HepG2 (cell line): ENCODE results near the gene WFDC9. TPM values are rescaled to one million over a fixed set of nuclear protein-coding genes. Genes with fewer than 3 reads are reported as not detected.
"Not testable (repeated sequence)": the region's sequence is repeated elsewhere in the genome, so short reads cannot be mapped to it uniquely, and the experiment has no call there.

Source experiments
- ATAC-seq: fragments of 200-7000 bp; cut with Tn5 transposase; 3 replicates; pipeline ENCODE4 v1.9.1; 2020; ENCODE audit warnings: mild to moderate bottlenecking, moderate library complexity
- BruUV-seq: library from RNA; stranded (reverse); fragments of 400-500 nt; replicated peaks from 2 replicates; lab custom pipeline; 2021; lab: Mats Ljungman, UMichigan
- CTCF ChIA-PET: fragments of 300-600 bp; formaldehyde crosslinking; extraction: SDS; loops from one replicate; lab custom pipeline; 2021; ENCODE audit warnings: low total read pairs, inconsistent platforms, low intra/inter-chr PET ratio; lab: Yijun Ruan, JAX
- POLR2A ChIA-PET: fragments of 350-600 bp; sonication (Branson Sonifier 250); formaldehyde crosslinking; loops from one replicate; lab custom pipeline; 2020; ENCODE audit warnings: antibody characterized with exemption, inconsistent platforms; lab: Yijun Ruan, JAX
- DNase-seq: peaks from one replicate; pipeline ENCODE4 v3.0.0-alpha.2; 2015; ENCODE audit warnings: low spot score
- FAIRE-seq: peaks from 3 replicates; lab custom pipeline; 2011; peaks lifted over from hg19 to GRCh38; lab: Jason Lieb, UNC
- H2AFZ ChIP-seq: one replicate; pipeline ENCODE4 v1.6.1; 2011; ENCODE audit warnings: low read length, inconsistent platforms
- H3K27ac ChIP-seq: fragments of 300-600 bp; 3 replicates; pipeline ENCODE4 v1.8.0; 2011; ENCODE audit warnings: mixed run types, mild to moderate bottlenecking, mixed read lengths, low read length, inconsistent platforms; ENCODE audit not compliant: insufficient read depth; ENCODE audit errors: extremely low read length
- H3K27me3 ChIP-seq, 2 experiments: fragments of 200-600 bp in 1 of 2; 2 replicates in 1 of 2; 3 replicates in 1 of 2; pipeline versions ENCODE4 v1.6.0 to v1.8.0; 2011; ENCODE audit warnings: low read length in 2 of 2, mild to moderate bottlenecking in 2 of 2, moderate library complexity in 2 of 2, inconsistent platforms in 1 of 2; ENCODE audit not compliant: insufficient read depth in 2 of 2, control insufficient read depth in 1 of 2
- H3K36me3 ChIP-seq, 2 experiments: fragments of 200-600 bp in 1 of 2; replicated peaks in 1 of 2; 2 replicates in 1 of 2; 3 replicates in 1 of 2; pipeline versions ENCODE4 v1.5.1 to v1.8.0; 2011; ENCODE audit warnings: low read length in 2 of 2, inconsistent platforms in 1 of 2; ENCODE audit not compliant: insufficient read depth in 2 of 2, control insufficient read depth in 1 of 2
- H3K4me1 ChIP-seq: 2 replicates; pipeline ENCODE4 v1.5.1; 2012; ENCODE audit warnings: low read length, inconsistent platforms; ENCODE audit not compliant: insufficient read depth
- H3K4me2 ChIP-seq: 2 replicates; pipeline ENCODE4 v1.6.0; 2011; ENCODE audit warnings: low read depth, low read length, inconsistent platforms
- H3K4me3 ChIP-seq, 3 experiments: fragments of 200-600 bp in 1 of 3; sonication (generic), shearing (Covaris generic) in 1 of 3; replicated peaks in 1 of 3; 2 replicates each; pipeline ENCODE4 v1.5.1; 2011 to 2016; ENCODE audit warnings: low read length in 3 of 3, inconsistent platforms in 2 of 3, low read depth in 2 of 3, mild to moderate bottlenecking in 2 of 3, control low read depth in 1 of 3, mixed read lengths in 1 of 3; ENCODE audit not compliant: insufficient read depth in 1 of 3
- H3K79me2 ChIP-seq: one replicate; pipeline ENCODE4 v1.6.1; 2011; ENCODE audit warnings: low read length, inconsistent platforms; ENCODE audit not compliant: insufficient read depth
- H3K9ac ChIP-seq: 2 replicates; pipeline ENCODE4 v1.6.0; 2011; ENCODE audit warnings: mild to moderate bottlenecking, low read depth, low read length, inconsistent platforms; ENCODE audit not compliant: insufficient read depth
- H3K9me3 ChIP-seq: 2 replicates; pipeline ENCODE4 v1.5.1; 2012; ENCODE audit warnings: mild to moderate bottlenecking, low read length
- H4K20me1 ChIP-seq: 2 replicates; pipeline ENCODE4 v1.6.0; 2011; ENCODE audit warnings: inconsistent platforms, mild to moderate bottlenecking, low read length, moderate library complexity; ENCODE audit not compliant: insufficient read depth
- ATF7 ChIP-seq, 2 experiments: fragments of 450-650 bp in 1 of 2; sonication (generic) in 1 of 2; formaldehyde crosslinking in 1 of 2; IDR thresholded peaks; 2 replicates each; pipeline versions ENCODE4 v1.4.0 to v1.6.1; 2016 to 2020; ENCODE audit warnings: antibody characterized with exemption in 1 of 2, mild to moderate bottlenecking in 1 of 2, missing genetic modification reagents in 1 of 2
- CREB1 ChIP-seq, 2 experiments: fragments of 450-650 bp in 1 of 2; IDR thresholded peaks; 2 replicates each; pipeline ENCODE4 v1.6.1; 2016 to 2017; ENCODE audit warnings: control low read depth in 1 of 2, mild to moderate bottlenecking in 1 of 2, missing compliant biosample characterization in 1 of 2, missing genetic modification characterization in 1 of 2
- MXD3 ChIP-seq: IDR thresholded peaks from 2 replicates; pipeline ENCODE4 v1.6.1; 2016; ENCODE audit warnings: mild to moderate bottlenecking, missing biosample characterization, missing genetic modification reagents
- SOX6 ChIP-seq, 2 experiments: fragments of 450-650 bp in 1 of 2; sonication (generic) in 1 of 2; formaldehyde crosslinking in 1 of 2; IDR thresholded peaks; 2 replicates each; pipeline versions ENCODE4 v1.4.0 to v1.6.1; 2017 to 2020; ENCODE audit warnings: antibody characterized with exemption in 1 of 2, mild to moderate bottlenecking in 1 of 2, missing genetic modification reagents in 1 of 2
- SYNCRIP ChIP-seq: fragments of 200-400 bp; formaldehyde crosslinking; IDR thresholded peaks from 2 replicates; pipeline ENCODE4 v1.6.1; 2018; ENCODE audit warnings: mild to moderate bottlenecking, low read depth, low read length; ENCODE audit not compliant: insufficient read depth
- ZNF225 ChIP-seq: sonication (generic); formaldehyde crosslinking; IDR thresholded peaks from 2 replicates; pipeline ENCODE4 v1.4.0; 2020; ENCODE audit warnings: mild to moderate bottlenecking, missing genetic modification reagents
- WGBS: methylation state at CpG from one replicate; pipeline ENCODE4 v1.1.6; 2017; ENCODE audit warnings: low lambda C conversion rate; 5-methylcytosine and 5-hydroxymethylcytosine counted together
- in situ Hi-C: cut with HindIII; loops from 2 replicates; pipeline ENCODE4 v1.10.0; 2017; ENCODE audit warnings: low pct_unique_long_range_greater_than_20kb; ENCODE audit not compliant: extremely low pct_ligation_motif_present
- intact Hi-C: fragments of 100-400 bp; cut with micrococcal nuclease; formaldehyde crosslinking; loops from one replicate; pipeline ENCODE4 v1.10.0; 2022; ENCODE audit not compliant: unreplicated experiment
- polyA plus RNA-seq, 8 experiments: library from polyadenylated mRNA; depleted of rRNA in 3 of 8; stranded (reverse) in 7 of 8; unstranded in 1 of 8; fragments of >200 nt; fragmentation: Illumina TruSeq in 4 of 8; extraction: Trizol in 4 of 8; gene quantifications; 2 replicates each; pipeline versions ENCODE4 v1.2.1 to v1.2.3, GENCODE V29; 2011 to 2016; ENCODE audit warnings: low read depth in 4 of 8, missing spikeins in 1 of 8, mixed read lengths in 1 of 8; ENCODE audit not compliant: insufficient read depth in 1 of 8
- total RNA-seq, 5 experiments: library from RNA; depleted of rRNA; stranded (reverse); fragments of >200 nt; fragmentation: Illumina TruSeq; extraction: Trizol; gene quantifications; 2 replicates each; pipeline ENCODE4 v1.2.3, GENCODE V29; 2016; ENCODE audit warnings: low read depth in 1 of 5
- TF ChIP-seq, protein P1 (sequence below): sonication (generic); formaldehyde crosslinking; IDR thresholded peaks from 2 replicates; pipeline ENCODE4 v1.5.0; 2020; ENCODE audit warnings: mild to moderate bottlenecking, missing genetic modification reagents

Gene WFDC9
- total and polyA plus RNA-seq, 2 of the 13 experiments (the other 11 are each of a cell fraction or from before 2014, with no cell fraction given), result not detected

DNA sequence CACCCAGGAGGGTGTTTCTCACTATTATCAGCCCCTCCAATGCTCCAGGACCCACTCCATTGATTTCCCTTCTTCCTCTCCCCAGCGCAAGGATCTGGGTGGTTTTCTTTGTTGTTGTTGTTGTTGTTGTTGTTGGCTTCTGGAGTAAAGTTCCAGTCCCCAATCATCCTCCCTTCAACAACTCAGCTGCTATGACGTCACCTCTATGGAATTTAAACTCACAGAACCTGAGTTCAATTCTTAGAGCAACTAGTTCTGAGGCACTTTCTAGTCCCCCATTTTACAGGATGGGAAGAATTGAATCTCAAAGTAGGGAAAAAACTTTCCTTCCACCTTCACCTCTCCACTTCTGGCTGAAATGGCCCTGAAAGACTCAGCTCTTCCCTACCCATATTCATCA, 42.3 kb downstream of the WFDC9 start:
- no peak overlapping the region for H3K27ac ChIP-seq
- in situ Hi-C loops, result no loop called here
- intact Hi-C loops, result no loop called here
- no peak for ATAC-seq
- no peaks in the 10 kb centered on the region for H3K9me3 ChIP-seq
- no peaks in the 10 kb centered on the region for H3K4me1 ChIP-seq
- no peak for DNase-seq
- TF ChIP-seq ATF7 (IDR thresholded peaks at IDR 0.05), result peak; percentile 100
- TF ChIP-seq ATF7 (CRISPR knock-in tag; IDR thresholded peaks at IDR 0.05), result no peak
- no peak for TF ChIP-seq SYNCRIP
- no peak for TF ChIP-seq MXD3 (CRISPR knock-in tag)
- TF ChIP-seq, protein P1, sequence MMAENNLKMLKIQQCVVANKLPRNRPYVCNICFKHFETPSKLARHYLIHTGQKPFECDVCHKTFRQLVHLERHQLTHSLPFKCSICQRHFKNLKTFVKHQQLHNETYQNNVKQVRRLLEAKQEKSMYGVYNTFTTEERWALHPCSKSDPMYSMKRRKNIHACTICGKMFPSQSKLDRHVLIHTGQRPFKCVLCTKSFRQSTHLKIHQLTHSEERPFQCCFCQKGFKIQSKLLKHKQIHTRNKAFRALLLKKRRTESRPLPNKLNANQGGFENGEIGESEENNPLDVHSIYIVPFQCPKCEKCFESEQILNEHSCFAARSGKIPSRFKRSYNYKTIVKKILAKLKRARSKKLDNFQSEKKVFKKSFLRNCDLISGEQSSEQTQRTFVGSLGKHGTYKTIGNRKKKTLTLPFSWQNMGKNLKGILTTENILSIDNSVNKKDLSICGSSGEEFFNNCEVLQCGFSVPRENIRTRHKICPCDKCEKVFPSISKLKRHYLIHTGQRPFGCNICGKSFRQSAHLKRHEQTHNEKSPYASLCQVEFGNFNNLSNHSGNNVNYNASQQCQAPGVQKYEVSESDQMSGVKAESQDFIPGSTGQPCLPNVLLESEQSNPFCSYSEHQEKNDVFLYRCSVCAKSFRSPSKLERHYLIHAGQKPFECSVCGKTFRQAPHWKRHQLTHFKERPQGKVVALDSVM (CRISPR knock-in tag), result no peak
- TF ChIP-seq SOX6 (IDR thresholded peaks at IDR 0.05), result no peak
- TF ChIP-seq SOX6 (CRISPR knock-in tag; IDR thresholded peaks at IDR 0.05), result no peak
- peak; percentile 98 for TF ChIP-seq CREB1 (IDR thresholded peaks at IDR 0.05)
- TF ChIP-seq CREB1 (CRISPR knock-in tag; IDR thresholded peaks at IDR 0.05), result no peak
- TF ChIP-seq ZNF225 (CRISPR knock-in tag), result no peak
- WGBS, result 29% methylated on average over 2 of the region's 2 CpGs
- no peak for FAIRE-seq
- peaks cover 3 to 14% of the 10 kb centered on the region in 2 experiments; a peak in 2 of 5 replicates for H3K27me3 ChIP-seq
- no peak overlapping the region for H2AFZ ChIP-seq
- no peak overlapping the region for H3K4me2 ChIP-seq
- no TSS peak for BruUV-seq
- H3K4me3 ChIP-seq, result no peak overlapping the region
- H3K36me3 ChIP-seq, result no peaks in the 10 kb centered on the region
- H3K9ac ChIP-seq, result no peak overlapping the region
- CTCF ChIA-PET, result no interaction called here
- no peaks in the 10 kb centered on the region for H3K79me2 ChIP-seq
- H4K20me1 ChIP-seq, result no peaks in the 10 kb centered on the region
- POLR2A ChIA-PET, result no interaction called here

- ATAC-seq, H3K4me1 ChIP-seq, H4K20me1 ChIP-seq, BruUV-seq, H3K4me3 ChIP-seq, DNase-seq, in situ Hi-C loops, H3K79me2 ChIP-seq, intact Hi-C loops, H3K36me3 ChIP-seq, H3K27ac ChIP-seq, H3K9me3 ChIP-seq, CTCF ChIA-PET, FAIRE-seq, POLR2A ChIA-PET, H2AFZ ChIP-seq, H3K4me2 ChIP-seq, H3K9ac ChIP-seq: not testable (repeated sequence)
- 10% methylated on average over 5 of the region's 5 CpGs for WGBS
- H3K27me3 ChIP-seq, result peaks cover 3 to 23% of the 10 kb centered on the region in 2 experiments; a peak in 3 of 5 replicates
Observed at GRCh38 chr20:45585986-45586385, 45.1 kb downstream of the WFDC9 start.

- H4K20me1 ChIP-seq, H3K9ac ChIP-seq, in situ Hi-C loops, H3K4me3 ChIP-seq, H3K36me3 ChIP-seq, BruUV-seq, intact Hi-C loops, DNase-seq, H3K27ac ChIP-seq, CTCF ChIA-PET, H3K4me1 ChIP-seq, FAIRE-seq, H2AFZ ChIP-seq, H3K4me2 ChIP-seq, ATAC-seq, POLR2A ChIA-PET, H3K9me3 ChIP-seq, H3K79me2 ChIP-seq: not testable (repeated sequence)
- peaks cover 3 to 23% of the 10 kb centered on the region in 2 experiments; a peak in 3 of 5 replicates for H3K27me3 ChIP-seq
- 43% methylated on average over 5 of the region's 5 CpGs for WGBS
Observed at GRCh38 chr20:45584294-45584693, 46.8 kb downstream of the WFDC9 start.
